NCI-H2196 treated with DMSO at 0.1 percent for 48 hours (cell line): ENCODE data around the gene C9orf50.
"Not testable (repeated sequence)": the region's sequence is repeated elsewhere in the genome, so short reads cannot be mapped to it uniquely, and the experiment has no call there.

Experiments
- DNase-seq: peaks from one replicate; lab custom pipeline; 2025; ENCODE audit not compliant: unreplicated experiment; lab: John Stamatoyannopoulos, UW

C9orf50 gene, protein sequence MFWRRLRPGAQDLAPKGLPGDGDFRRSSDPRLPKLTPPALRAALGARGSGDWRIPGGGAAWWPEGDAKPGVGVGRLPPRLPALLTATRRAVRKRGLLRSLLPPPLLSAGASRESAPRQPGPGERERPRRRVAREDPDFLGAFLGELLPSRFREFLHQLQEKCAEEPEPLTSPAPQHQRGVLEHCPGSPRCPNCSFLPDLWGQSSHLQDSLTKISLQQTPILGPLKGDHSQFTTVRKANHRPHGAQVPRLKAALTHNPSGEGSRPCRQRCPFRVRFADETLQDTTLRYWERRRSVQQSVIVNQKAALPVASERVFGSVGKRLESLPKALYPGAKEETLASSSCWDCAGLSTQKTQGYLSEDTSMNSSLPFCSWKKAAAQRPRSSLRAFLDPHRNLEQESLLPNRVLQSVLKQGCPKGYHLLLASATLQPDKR

DNA sequence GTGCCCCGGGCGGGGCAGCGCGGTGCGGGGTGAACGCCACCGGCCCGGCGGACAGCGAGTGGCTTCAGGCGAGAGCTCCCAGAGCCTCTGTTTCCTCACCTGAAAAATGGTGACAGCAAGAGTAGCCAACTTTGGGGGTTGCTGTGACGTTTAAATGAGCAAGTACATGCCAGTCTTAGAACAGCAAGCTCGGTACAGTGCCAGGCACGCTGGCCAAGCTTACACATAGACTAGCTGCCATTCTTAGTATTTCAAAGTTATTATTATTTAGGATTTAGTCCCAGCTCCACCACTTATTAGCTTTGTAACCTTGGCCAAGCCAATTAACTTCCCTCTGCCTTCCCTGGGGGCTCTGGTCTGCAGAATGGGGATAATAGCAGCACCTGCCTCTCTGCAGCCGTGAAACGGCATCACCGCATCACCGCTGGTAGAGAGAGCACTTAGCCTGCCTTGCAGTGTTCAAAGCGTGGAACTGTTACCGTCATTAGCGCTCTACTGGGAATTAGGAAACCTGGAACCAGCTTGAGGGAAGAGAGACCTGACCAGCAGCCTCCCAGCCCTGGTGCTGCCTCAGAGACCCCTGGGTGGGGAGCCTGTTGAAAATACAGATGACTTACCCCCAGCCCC lies at the start of gene C9orf50:
TSS of gene C9orf50 (minus strand) at position 433 of the 627 bp plus-strand sequence. CDS start 527 bp downstream, outside the sequence.
- no peak for DNase-seq

DNA sequence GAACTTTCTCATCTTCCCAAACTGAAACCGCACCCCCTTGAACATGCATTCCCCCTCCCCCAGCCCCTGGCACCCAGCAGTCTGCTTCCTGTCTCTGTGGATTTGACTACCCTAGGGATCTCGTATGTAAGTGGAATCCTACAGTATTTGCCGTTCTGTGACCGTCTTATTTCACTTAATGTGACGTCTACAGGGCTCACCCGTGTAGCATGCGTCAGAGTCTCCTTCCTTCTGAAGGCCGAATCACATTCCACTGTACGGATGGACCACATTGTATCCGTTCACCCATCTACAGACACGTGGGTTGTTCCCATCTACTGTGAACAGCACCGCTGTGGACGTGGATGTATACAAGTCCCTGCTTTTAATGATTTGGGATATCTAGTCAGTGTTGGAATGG lies 49.0 kb upstream of the C9orf50 start:
- DNase-seq = no peak

DNA sequence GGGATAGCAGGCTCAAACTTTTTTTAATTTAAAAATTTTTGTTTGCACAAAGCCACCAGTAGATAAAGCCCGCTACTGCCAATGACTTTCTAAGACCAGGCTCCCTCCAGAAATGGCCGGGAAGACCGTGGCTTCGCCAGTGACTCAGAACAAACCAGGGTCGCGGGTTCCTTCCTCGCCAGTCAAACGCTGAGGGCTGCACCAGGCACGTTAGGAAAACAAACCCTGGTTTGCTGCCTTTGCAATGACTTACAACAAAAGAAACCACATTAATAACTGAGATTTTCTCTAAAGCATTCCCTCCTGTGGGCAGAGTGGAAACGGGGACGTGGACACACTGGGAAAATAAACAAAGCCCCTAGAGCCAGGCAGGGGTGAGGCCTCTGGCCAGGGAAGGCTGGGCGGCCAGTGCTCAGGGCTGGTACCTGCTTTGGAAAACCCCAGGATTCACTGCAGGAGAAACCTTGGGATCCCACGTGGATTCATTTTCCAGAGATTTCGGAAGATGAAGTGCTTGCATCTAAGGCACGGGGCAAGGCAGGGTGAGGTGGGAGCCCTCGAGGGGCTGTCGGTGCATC lies 48.3 kb upstream of the C9orf50 start:
- no peak for DNase-seq

DNA sequence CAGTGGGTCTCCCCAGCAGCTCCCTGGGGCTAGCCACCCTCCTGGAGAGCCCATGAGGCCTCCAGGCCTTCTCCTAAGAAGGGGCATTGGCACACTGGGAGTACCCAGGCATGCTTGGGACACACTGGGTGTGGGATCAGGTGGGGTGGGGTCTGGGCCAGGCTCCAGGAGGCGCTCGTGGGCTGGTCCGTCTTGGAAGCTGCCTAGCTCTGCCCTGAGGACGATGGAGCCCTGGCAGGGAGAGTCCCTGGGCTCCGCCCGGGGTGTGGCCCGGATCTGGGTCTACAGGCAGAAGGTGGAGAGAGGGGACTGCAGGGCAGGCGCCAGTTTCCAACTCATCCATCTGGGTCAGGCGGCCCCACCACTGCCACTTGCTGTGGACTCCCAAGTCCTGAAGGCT lies 46.9 kb upstream of the C9orf50 start:
- no peak for DNase-seq

DNA sequence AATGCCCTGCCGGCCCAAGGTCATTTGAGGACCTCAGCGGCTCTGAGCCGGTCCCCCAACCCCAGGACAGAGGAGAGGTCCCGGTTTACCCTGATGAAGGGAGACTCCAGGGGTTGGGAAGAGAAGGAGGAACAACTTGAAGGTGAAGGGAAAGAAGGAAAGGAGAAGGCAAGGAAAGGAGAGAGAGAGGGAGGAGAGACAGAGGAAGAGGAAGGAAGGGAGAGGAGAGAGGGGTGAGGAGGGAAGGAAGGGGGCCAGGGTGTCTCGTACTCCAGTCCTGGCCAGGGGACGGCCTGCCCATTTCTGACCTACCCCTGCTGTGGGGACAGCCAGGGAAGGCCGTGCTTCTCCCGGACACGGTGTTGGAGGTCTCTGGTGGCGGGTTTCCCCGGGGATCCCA lies 46.5 kb upstream of the C9orf50 start:
- DNase-seq = no peak

DNA sequence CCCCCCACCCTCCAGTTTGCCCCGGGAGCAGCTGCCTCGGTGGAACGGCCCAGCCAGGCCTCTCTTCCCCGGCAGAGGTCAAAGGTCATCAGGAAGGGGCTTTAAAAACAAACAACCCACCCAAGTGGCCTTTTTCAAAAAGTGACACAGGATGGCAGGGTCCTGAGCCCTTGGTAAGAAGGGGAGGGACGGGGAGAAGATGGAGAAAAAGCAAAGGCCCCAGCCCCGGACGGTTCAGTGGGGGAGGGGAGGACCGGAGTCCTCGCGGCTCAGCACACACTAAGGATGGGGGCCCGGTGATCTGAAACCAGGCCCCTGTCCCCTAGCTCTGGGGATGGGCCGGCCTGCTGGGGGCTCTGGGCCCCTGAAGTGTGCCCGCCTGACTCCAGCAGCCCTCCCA lies 45.7 kb upstream of the C9orf50 start:
- no peak for DNase-seq

DNA sequence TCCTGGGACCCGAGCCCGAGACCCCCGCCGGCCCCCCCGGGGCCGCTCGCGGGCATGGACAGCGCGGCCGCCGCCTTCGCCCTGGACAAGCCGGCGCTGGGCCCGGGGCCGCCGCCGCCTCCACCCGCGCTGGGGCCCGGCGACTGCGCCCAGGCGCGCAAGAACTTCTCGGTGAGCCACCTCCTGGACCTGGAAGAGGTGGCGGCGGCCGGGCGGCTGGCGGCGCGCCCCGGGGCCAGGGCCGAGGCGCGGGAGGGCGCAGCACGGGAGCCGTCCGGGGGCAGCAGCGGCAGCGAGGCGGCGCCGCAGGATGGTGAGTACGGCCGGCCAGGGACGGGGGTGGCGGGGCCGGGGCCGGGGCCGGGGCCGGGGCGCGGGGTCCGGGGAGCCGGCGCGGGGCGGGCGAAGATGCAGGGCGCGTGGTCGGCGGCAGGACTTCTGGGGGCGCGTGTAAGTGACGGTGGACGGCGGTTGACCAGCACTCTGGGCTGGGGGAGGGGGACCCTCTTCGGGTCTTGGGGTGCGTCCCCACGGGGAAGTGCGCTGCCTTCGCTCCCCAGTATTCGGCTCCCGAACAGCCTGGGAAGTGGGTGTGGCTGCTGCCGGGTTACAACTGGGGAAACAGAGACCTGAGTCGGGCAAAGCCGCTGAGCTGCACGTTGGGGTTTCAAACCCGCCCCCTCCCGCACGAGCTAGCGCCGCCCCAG lies 45.1 kb upstream of the C9orf50 start:
- DNase-seq = no peak

DNA sequence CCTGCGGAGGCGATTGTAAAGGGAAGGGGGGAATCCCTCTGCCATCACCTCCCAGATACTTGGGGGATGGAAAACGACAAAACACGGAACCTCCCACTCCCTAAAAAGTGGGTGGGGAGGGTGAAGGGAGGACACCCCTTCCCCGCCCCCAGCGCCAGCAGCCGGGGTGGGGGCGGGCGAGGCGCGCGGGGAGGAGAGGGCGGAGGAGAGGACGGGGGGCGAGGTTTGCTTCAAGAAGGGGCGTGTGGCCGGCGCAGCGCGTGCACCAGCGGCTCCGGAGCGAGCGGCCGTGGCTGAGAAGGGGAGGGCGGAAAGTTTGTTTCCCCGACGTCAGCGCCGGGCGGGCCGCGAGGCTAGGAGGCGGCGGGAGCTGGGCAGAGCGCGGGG lies 44.5 kb upstream of the C9orf50 start, which contains the start of gene PRRX2:
TSS of gene PRRX2 (plus strand) at position 259 of the 387 bp plus-strand sequence. CDS start 221 bp downstream, outside the sequence.
- no peak for DNase-seq

DNA sequence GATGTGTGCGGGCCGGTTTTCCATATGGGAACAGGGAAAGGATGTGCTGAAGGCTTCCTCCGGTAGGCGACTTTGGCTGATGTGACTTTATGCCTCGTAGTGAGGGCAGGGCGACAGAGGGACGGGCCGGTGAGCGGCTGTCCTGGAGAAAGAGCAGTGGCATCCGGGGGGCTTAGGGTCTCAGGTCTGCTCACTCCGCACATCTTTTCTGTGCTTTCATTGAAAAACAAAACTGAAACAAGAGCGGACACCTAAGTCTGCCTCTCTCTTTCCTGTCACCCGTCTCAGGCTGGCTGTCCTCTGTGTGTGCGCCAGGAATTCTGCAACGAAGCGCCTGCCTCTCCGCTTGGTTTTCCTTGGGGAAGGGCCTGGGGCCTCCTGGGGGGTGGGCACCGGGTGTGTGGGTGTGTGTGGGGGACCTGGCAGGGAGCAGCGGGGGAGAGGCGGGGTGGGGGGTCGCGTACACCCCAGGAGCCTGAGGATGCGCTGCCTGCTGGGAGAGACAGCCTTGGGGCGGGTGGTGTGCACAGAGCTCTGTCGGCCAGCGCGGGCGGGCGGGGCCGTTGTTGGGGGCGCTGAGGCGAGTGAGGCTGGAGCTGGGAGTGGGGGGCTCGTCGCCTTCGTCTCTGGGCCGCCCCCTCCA lies 44.0 kb upstream of the C9orf50 start:
- DNase-seq = no peak

DNA sequence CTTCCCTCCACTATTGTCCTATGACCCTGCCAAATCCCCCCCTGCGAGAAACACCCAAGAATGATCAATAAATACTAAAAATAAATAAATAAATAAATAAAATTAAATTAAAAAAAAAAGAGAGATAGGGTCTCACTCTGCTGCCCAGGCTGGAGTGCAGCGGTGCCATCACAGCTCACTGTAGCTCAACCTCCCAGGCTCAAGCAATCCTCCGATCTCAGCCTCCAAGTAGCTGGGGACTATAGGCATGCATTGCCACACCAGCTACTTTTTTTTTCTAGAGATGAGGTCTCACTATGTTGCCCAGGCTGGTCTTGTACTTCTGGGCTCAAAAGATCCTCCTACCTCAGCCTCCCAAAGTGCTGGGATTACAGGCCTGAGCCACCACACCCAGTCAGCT lies 41.3 kb upstream of the C9orf50 start:
- DNase-seq = not testable (repeated sequence)

DNA sequence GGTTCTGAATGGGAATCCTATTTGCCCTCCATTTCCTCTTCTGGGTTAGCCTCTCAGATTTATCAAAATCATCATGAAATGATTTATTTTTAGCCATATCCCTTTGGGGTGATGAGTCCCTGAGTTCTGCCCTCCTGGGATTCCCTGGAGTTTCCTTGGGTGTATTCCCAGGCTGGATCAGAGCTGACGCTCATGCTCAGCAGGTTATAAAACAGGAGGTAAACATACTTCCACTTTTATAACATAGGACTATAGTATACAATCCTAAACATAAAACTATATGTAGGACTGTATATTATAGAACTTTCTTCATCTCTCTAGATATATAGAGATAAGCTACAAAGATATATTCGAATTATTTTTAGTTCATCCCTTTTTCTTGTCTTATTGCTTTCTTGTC lies 40.1 kb upstream of the C9orf50 start:
- DNase-seq = no peak

DNA sequence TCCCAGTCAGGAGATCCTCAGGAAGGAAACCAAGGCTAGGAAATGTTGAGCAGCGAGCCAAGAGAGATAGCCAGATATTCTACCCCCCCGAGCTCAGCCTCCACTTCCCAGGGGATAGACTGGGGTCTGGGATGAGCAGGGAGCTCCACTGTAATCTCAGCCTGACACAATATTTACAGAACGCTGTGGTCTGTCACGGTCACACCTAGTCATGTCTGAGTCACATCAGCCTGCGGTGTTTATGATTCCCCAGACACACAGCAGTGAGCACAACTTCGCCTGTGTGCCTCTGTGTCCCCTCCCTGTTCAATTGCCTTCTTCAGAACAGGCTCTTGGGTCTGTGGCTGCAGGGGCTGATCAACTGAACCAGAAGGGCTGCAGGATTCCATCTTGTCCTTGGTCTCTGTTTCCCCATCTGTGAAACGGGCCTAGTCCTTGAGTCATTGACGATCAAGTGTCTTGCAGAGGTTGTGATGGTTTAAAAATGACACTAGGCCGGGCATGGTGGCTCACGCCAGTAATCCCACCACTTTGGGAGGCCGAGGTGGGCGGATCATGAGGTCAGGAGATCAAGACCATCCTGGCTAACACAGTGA lies 36.0 kb upstream of the C9orf50 start:
- no peak for DNase-seq

DNA sequence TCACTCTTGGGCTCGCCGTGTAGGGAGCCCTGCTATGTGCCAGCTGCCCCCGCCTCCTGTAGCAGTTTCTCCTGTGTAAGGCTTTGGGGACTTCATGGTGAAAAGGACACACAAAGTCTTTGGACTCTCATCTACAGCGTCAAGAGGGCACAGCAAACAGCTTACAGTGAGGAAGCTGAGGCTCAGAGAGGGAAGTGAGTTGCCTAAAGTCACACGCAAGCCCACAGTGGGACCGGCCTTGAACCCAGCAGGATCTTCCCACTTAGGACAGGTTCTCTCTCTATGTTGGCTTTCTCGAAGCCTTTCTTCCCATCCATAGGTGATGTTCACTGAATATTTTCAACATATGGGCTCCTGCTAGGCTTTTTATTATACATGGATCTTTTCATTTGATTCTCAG lies 34.8 kb upstream of the C9orf50 start:
- DNase-seq = no peak

DNA sequence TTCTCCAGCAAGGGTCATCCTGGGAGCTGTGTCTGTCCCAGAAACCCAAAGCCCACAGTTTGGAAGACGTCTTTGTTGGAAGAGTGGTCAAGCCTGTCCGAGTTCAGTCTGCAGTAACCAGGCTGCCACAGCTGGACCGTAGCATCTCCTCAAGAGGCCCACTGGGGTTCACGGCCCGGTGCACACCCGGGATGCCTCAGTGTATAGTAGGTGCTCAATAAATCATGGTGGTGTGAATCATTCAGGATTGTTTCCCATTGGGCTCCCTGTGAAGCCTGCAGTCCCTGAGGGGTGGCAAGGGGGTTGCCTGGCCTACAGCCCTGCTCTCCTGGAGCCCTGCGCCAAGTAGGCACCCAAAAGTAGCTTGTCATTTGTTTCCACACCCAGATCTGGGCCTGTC lies 34.3 kb upstream of the C9orf50 start:
- DNase-seq = no peak

DNA sequence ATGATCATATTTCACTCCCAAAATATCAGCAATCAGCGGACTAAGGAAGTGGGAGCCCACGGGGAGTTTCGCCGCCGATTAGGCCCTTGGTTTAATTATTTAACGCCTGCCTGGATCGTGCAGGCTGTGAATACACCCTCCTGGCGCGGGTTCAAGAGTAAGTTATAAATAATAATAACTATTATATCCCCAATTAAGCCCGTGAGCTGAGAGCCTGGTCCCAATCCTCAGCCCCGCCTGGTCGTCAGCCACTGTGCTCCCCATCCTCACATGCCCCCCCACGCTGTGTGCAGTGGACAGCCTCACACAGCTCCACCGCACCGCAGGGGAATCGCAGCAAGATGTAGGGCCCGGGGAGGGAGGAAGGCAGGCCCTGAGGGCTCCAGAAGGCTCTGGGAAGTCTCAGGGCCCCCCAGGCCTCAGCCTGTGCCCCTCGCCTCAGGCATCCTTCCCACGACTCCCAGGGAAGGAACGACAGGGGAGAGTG lies 33.7 kb upstream of the C9orf50 start:
- no peak for DNase-seq

DNA sequence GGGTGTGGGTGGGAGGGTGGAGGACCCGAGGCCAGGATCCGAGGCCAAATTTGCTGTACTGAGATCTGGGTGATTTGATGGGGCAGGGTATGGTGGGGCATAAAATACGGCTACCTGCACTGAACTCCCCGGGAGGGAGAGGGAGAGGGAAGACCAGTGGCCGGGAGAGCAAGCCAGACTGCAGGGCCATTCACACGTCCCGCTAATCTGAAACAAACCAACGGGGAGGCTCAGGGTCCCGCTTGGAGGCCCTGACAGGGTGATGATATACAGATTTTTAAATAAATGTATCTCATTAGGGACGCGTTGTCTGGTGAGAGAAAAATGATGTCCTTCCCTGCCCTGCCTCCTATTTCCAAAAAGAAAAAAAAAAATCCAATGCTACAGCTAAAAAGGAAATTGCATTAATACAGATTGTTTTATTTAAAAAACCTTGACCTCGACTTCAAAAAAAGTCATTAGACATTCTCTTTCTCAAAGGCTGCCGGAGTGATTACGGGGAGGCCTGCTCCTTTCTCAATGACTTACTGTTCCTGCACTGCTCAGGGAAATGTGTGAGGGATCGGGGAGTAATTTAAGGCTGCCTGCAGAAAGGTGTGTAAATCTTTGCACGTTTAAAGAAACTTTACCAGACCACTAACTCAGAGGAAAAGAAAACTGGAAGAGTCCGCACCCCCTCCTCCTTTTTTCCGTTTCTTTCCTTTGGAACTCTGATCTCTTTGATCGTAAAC lies 33.1 kb upstream of the C9orf50 start:
- no peak for DNase-seq

DNA sequence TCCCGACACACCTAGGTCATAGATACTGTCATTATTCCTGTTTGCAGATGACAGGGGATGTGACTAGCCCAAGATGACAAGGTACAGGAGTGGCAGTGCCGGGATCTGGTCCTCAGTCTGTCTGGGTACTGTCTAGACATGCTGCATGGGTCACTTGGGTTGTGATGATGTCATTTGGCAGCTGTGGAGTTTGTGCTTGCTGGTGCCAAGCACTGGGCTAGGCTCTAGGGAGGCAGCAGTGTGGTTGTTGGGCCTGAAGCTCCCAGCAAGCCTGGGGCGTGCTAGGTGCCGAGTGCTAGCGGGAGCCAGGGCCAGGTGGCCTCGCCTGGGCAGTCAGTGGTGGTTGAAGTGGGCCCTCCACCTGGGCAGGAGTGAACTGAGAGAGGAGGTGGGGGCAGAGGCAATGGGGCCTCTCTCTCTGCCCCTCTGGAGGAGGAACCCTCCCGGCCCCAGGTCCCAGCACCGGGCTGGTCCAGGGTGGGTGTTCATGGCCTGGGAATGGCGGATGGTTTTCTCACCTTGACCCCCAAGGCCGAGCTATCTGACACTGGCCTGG lies 29.9 kb upstream of the C9orf50 start:
- DNase-seq = no peak

DNA sequence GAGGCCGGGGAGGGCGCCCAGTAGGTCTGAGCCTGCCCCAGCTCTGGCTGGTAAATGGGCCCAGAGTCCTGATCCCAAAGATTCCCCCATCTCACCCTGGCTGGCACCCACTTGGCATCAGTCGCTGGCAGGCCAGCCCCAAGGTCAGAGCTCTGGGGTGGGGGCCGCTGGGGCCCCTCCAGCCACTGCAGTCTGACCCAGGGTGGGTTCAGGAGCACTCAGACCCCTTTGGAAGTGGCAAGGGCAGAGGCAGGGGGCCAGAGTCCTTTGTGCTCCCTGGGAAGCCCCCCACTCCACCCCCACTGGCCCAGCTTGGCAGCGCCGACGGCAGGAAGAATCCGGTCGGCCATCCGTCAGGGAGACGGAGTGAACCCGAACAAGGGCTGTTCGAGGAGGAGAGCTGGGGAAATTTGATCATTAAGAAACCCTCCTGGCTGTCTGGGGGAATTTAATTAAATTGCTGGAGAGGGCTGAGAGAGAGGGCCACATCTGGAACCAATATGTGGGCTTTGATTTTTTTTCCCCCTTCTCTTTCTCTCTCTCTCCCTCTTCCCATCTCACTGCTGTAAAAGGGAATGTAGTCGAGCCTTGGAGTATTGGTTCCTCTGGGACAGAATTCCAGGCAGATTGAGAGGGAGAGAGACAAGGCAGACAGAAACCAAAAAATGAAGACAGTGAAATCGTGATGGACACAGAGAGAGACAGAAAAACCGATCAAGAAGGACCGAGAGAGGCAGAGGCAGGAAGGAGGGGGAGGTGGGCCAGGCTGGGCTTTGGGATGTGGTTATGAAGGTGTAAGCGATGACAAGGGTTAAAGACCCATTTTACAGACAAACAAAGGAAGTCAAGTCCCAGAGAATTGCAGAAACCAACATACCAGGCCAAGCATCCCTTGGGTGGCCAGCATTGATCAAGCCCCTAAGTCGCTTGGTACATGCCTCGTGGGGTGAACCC lies 29.1 kb upstream of the C9orf50 start:
- no peak for DNase-seq
